CD14-positive monocyte (primary cell): ENCODE measurements around the gene SCAPER. TPM values are rescaled to one million over a fixed set of nuclear protein-coding genes. Genes with fewer than 3 reads are reported as not detected.

ENCODE experiments used
- DNase-seq, 3 donors: peaks; one replicate each; pipeline ENCODE4 v3.0.0-alpha.2; 2011 to 2022
- H2AFZ ChIP-seq: 2 replicates; pipeline ENCODE4 v1.6.0; 2012; ENCODE audit warnings: mild to moderate bottlenecking, low read depth, low read length, inconsistent platforms; ENCODE audit not compliant: insufficient read depth, poor library complexity, severe bottlenecking
- H3K27ac ChIP-seq, 2 donors: 1 replicate in 1 of 2; 2 replicates in 1 of 2; pipeline ENCODE4 v1.5.1; 2012 to 2013; ENCODE audit warnings: low read length in 2 of 2, control low read depth in 1 of 2, inconsistent platforms in 1 of 2, low read depth in 1 of 2, mild to moderate bottlenecking in 1 of 2
- H3K27me3 ChIP-seq, 2 donors: one replicate each; pipeline versions ENCODE4 v1.6.0 to v1.6.1; 2011 to 2013; ENCODE audit warnings: low read length in 2 of 2; ENCODE audit not compliant: control insufficient read depth in 2 of 2, insufficient read depth in 2 of 2
- H3K36me3 ChIP-seq, 2 donors: replicated peaks in 1 of 2; 1 replicate in 1 of 2; 2 replicates in 1 of 2; pipeline versions ENCODE4 v1.5.1 to v1.6.1; 2012 to 2013; ENCODE audit warnings: low read length in 2 of 2, control low read depth in 1 of 2, inconsistent platforms in 1 of 2, mild to moderate bottlenecking in 1 of 2; ENCODE audit not compliant: insufficient read depth in 2 of 2, control insufficient read depth in 1 of 2
- H3K4me1 ChIP-seq, 2 donors: 1 replicate in 1 of 2; 2 replicates in 1 of 2; pipeline versions ENCODE4 v1.5.1 to v1.6.1; 2012 to 2013; ENCODE audit warnings: low read length in 2 of 2, control low read depth in 1 of 2, inconsistent platforms in 1 of 2, mild to moderate bottlenecking in 1 of 2, moderate library complexity in 1 of 2; ENCODE audit not compliant: insufficient read depth in 2 of 2, control insufficient read depth in 1 of 2
- H3K4me2 ChIP-seq: replicated peaks from 2 replicates; pipeline ENCODE3; 2012; ENCODE audit warnings: low read length, moderate library complexity, mild to moderate bottlenecking; ENCODE audit not compliant: poor library complexity, severe bottlenecking; ENCODE audit errors: extremely low read depth
- H3K4me3 ChIP-seq, 3 experiments: fragments of 200-600 bp in 1 of 3; sonication (generic) in 1 of 3; replicated peaks in 1 of 3; 1 replicate in 2 of 3; 2 replicates in 1 of 3; pipeline ENCODE4 v1.5.1; 2011 to 2013; ENCODE audit warnings: low read length in 3 of 3, mild to moderate bottlenecking in 3 of 3, control low read depth in 2 of 3, low read depth in 2 of 3, inconsistent platforms in 1 of 3, moderate library complexity in 1 of 3
- H3K79me2 ChIP-seq: 2 replicates; pipeline ENCODE4 v1.6.0; 2012; ENCODE audit warnings: mild to moderate bottlenecking, control low read depth, inconsistent platforms, low read length, moderate library complexity; ENCODE audit not compliant: insufficient read depth
- H3K9ac ChIP-seq: 2 replicates; pipeline ENCODE4 v1.6.0; 2017; ENCODE audit warnings: low read length, mild to moderate bottlenecking; ENCODE audit not compliant: insufficient read depth, poor library complexity, severe bottlenecking
- H3K9me3 ChIP-seq, 2 donors: replicated peaks in 1 of 2; 1 replicate in 1 of 2; 2 replicates in 1 of 2; pipeline versions ENCODE4 v1.5.1 to v1.6.1; 2012 to 2013; ENCODE audit warnings: low read length in 2 of 2, control low read depth in 1 of 2; ENCODE audit not compliant: control insufficient read depth in 1 of 2, insufficient read depth in 1 of 2
- H4K20me1 ChIP-seq: 2 replicates; pipeline ENCODE4 v1.6.0; 2012; ENCODE audit warnings: mild to moderate bottlenecking, low read length, control low read depth, moderate library complexity; ENCODE audit not compliant: insufficient read depth
- H3K27ac Mint-ChIP-seq, 7 donors: one replicate each; pipeline ENCODE4 v1.8.0; 2020; ENCODE audit warnings: mild to moderate bottlenecking in 7 of 7, mixed read lengths in 7 of 7, moderate library complexity in 6 of 7, inconsistent platforms in 2 of 7
- H3K27me3 Mint-ChIP-seq, 3 donors: one replicate each; pipeline ENCODE4 v1.8.0; 2021 to 2022; ENCODE audit warnings: low read depth in 3 of 3, mild to moderate bottlenecking in 3 of 3, mixed read lengths in 3 of 3, moderate library complexity in 3 of 3, inconsistent platforms in 1 of 3
- H3K36me3 Mint-ChIP-seq, 2 donors: one replicate each; pipeline ENCODE4 v1.8.0; 2020; ENCODE audit warnings: mixed read lengths in 2 of 2, inconsistent platforms in 1 of 2, mild to moderate bottlenecking in 1 of 2
- H3K4me1 Mint-ChIP-seq: one replicate; pipeline ENCODE4 v1.8.0; 2020; ENCODE audit warnings: mild to moderate bottlenecking, mixed read lengths
- H3K4me3 Mint-ChIP-seq, 2 donors: one replicate each; pipeline ENCODE4 v1.8.0; 2020; ENCODE audit warnings: mild to moderate bottlenecking in 2 of 2, mixed read lengths in 2 of 2, moderate library complexity in 1 of 2
- H3K9me3 Mint-ChIP-seq, 7 donors: one replicate each; pipeline ENCODE4 v1.8.0; 2020 to 2022; ENCODE audit warnings: mixed read lengths in 7 of 7, mild to moderate bottlenecking in 6 of 7, moderate library complexity in 6 of 7, inconsistent platforms in 2 of 7
- WGBS: methylation state at CpG from one replicate; pipeline ENCODE4 v1.1.5; 2013; ENCODE audit warnings: missing lambda C conversion rate; ENCODE audit not compliant: insufficient coverage; 5-methylcytosine and 5-hydroxymethylcytosine counted together
- intact Hi-C, 2 donors: fragments of 100-400 bp; cut with micrococcal nuclease; formaldehyde crosslinking; loops; one replicate each; pipeline versions ENCODE4 v1.15.0 to v1.15.1; 2023
- polyA plus RNA-seq, 3 donors: library from polyadenylated mRNA; depleted of rRNA in 1 of 3; unstranded in 2 of 3; stranded (reverse) in 1 of 3; fragments of 300-500 nt in 2 of 3; fragments of >200 nt in 1 of 3; fragmentation: Illumina TruSeq in 2 of 3; gene quantifications; 1 replicate in 2 of 3; 2 replicates in 1 of 3; pipeline ENCODE4 v1.2.3, GENCODE V29; 2012 to 2021
- TF ChIP-seq, protein P1 (sequence below): fragments of 200-600 bp; IDR thresholded peaks from one replicate; pipeline ENCODE4 v1.8.0; 2022; ENCODE audit warnings: antibody characterized with exemption, mild to moderate bottlenecking

Gene SCAPER
- polyA plus RNA-seq, 3 donors = 2.5 to 5.4 (median 4.2) TPM

DNA sequence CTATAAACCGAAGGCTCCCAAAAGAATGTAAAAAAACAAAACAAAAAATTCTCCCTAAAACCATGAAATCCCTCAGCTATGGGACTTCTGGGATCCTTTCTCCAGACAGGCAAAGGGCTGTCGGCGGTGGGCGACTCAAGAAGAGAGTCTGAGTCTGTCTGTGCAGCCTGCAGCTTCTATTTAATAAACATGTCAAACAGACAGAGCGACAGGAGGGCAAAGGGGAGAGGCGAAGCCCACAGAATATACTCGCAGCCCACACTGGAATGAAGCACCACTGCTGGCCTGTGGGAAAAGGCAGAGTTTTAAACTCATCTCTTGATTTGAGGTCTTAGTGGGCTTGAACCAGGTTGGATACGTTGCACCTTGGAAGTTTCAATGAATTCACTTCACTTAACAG, 528.3 kb downstream of the SCAPER start:
- TF ChIP-seq, protein P1, sequence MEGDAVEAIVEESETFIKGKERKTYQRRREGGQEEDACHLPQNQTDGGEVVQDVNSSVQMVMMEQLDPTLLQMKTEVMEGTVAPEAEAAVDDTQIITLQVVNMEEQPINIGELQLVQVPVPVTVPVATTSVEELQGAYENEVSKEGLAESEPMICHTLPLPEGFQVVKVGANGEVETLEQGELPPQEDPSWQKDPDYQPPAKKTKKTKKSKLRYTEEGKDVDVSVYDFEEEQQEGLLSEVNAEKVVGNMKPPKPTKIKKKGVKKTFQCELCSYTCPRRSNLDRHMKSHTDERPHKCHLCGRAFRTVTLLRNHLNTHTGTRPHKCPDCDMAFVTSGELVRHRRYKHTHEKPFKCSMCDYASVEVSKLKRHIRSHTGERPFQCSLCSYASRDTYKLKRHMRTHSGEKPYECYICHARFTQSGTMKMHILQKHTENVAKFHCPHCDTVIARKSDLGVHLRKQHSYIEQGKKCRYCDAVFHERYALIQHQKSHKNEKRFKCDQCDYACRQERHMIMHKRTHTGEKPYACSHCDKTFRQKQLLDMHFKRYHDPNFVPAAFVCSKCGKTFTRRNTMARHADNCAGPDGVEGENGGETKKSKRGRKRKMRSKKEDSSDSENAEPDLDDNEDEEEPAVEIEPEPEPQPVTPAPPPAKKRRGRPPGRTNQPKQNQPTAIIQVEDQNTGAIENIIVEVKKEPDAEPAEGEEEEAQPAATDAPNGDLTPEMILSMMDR = no peak
- Histone ChIP-seq H3K36me3 (peaks cover 2 to 7% of the 10 kb centered on the region in 2 donors), H3K9ac (no peak overlapping the region), H3K4me3 (no peak overlapping the region), H3K9me3 (no peaks in the 10 kb centered on the region), H2AFZ (no peak overlapping the region), H4K20me1 (no peaks in the 10 kb centered on the region), H3K4me1 (no peaks in the 10 kb centered on the region), H3K27ac (no peak overlapping the region), H3K79me2 (no peaks in the 10 kb centered on the region), H3K4me2 (no peak overlapping the region), H3K27me3 (no peaks in the 10 kb centered on the region)
- DNase-seq = no peak
- intact Hi-C loops = no loop called here
- H3K27ac Mint-ChIP-seq = no peak overlapping the region
- 96% methylated on average over 4 of the region's 8 CpGs for WGBS
- no peak overlapping the region for H3K4me3 Mint-ChIP-seq
- no peaks in the 10 kb centered on the region for H3K4me1 Mint-ChIP-seq
- H3K36me3 Mint-ChIP-seq = peaks cover 16 to 31% of the 10 kb centered on the region in 2 donors
- H3K9me3 Mint-ChIP-seq = no peaks in the 10 kb centered on the region
- peaks cover 0 to 2% (median 1%) of the 10 kb centered on the region in 3 donors for H3K27me3 Mint-ChIP-seq

DNA sequence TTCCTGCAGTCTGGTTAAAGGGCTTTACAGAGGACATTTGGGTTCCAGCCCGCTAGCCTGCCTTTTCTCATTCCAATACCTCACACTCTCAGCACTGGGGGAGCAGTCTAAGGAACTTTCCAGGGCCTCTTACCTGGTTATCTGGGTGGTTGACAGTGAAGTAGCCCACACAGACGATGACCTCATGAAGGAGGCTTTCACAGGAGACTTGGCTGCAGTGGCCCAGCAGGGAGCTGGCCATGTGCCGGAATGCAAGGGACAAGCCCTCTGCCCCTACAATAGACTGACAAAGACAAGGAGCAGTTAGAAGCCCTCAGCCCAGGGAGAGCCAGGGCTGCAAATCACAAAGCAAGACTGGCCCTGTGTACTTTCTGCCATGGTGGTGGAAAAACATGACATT, 529.1 kb downstream of the SCAPER start:
- H3K4me2 ChIP-seq = no peak overlapping the region
- H3K36me3 Mint-ChIP-seq = peaks cover 16 to 27% of the 10 kb centered on the region in 2 donors
- peaks cover 0 to 7% of the 10 kb centered on the region in 2 donors for H3K36me3 ChIP-seq
- H3K4me3 Mint-ChIP-seq = no peak overlapping the region
- no peak overlapping the region for H3K4me3 ChIP-seq
- no peaks in the 10 kb centered on the region for H3K27me3 ChIP-seq
- H3K4me1 Mint-ChIP-seq = no peaks in the 10 kb centered on the region
- H3K27me3 Mint-ChIP-seq = peaks cover 0 to 2% (median 1%) of the 10 kb centered on the region in 3 donors
- no peak overlapping the region for H3K27ac Mint-ChIP-seq
- no peaks in the 10 kb centered on the region for H3K9me3 ChIP-seq
- intact Hi-C loops = no loop called here
- no peaks in the 10 kb centered on the region for H3K79me2 ChIP-seq
- WGBS = 100% methylated on average over 1 of the region's 3 CpGs
- no peak overlapping the region for H3K9ac ChIP-seq
- no peaks in the 10 kb centered on the region for H3K9me3 Mint-ChIP-seq
- no peak overlapping the region for H2AFZ ChIP-seq
- H3K4me1 ChIP-seq = no peaks in the 10 kb centered on the region
- no peak overlapping the region for H3K27ac ChIP-seq
- TF ChIP-seq, protein P1 = no peak
- no peaks in the 10 kb centered on the region for H4K20me1 ChIP-seq
- no peak for DNase-seq
